ENCODE measurements around the gene GPR179.
A peak's percentile ranks its signal among the peaks of the same experiment; 100 is the strongest.

GPR179 gene

GRCh38 chr17:38343608-38344419 is at the start of gene GPR179:
TSS of gene GPR179 (minus strand) at chr17:38343956. CDS start at chr17:38343789, 167 bp downstream.
- no peak for DNase-seq

GRCh38 chr17:38379448-38379847 is 35.7 kb upstream of the GPR179 start:
- no peak for DNase-seq

GRCh38 chr17:38369124-38369886 is 25.5 kb upstream of the GPR179 start:
- DNase-seq = no peak

GRCh38 chr17:38364741-38365140 is 21.0 kb upstream of the GPR179 start:
- no peak for DNase-seq

GRCh38 chr17:38363016-38363415 is 19.3 kb upstream of the GPR179 start:
- no peak for DNase-seq

GRCh38 chr17:38361694-38362465 is 18.1 kb upstream of the GPR179 start:
- no peak for DNase-seq

GRCh38 chr17:38358586-38359513 is 15.1 kb upstream of the GPR179 start:
- no peak for DNase-seq

GRCh38 chr17:38357486-38358123 is 13.8 kb upstream of the GPR179 start:
- DNase-seq = no peak

GRCh38 chr17:38355251-38355650 is 11.5 kb upstream of the GPR179 start:
- DNase-seq = no peak

GRCh38 chr17:38354466-38354865 is 10.7 kb upstream of the GPR179 start:
- DNase-seq = no peak

GRCh38 chr17:38353668-38354067 is 9.9 kb upstream of the GPR179 start:
- no peak for DNase-seq

- DNase-seq = no peak
Observed at GRCh38 chr17:38353086-38353604, 9.4 kb upstream of the GPR179 start.

- DNase-seq = no peak
Observed at GRCh38 chr17:38352245-38353085, 8.7 kb upstream of the GPR179 start.

GRCh38 chr17:38351412-38352222 is 7.9 kb upstream of the GPR179 start, which contains the start of gene SOCS7:
TSS of gene SOCS7 (plus strand) at chr17:38351844. CDS start at chr17:38352053, 209 bp downstream.
- DNase-seq = peak; percentile 90

GRCh38 chr17:38350035-38350434 is 6.3 kb upstream of the GPR179 start:
- DNase-seq = no peak

GRCh38 chr17:38349097-38349730 is 5.5 kb upstream of the GPR179 start:
- DNase-seq = peak; percentile 82

- DNase-seq = no peak
Observed at GRCh38 chr17:38345743-38346142, 2.0 kb upstream of the GPR179 start.

GRCh38 chr17:38344420-38344745 is 627 bp upstream of the GPR179 start:
- no peak for DNase-seq

Data from CD4-positive, alpha-beta T cell treated with Interleukin-15 for 1 hour (primary cell).